PC-3 (cell line): ENCODE data around the gene OCA2. TPM values are rescaled to one million over a fixed set of nuclear protein-coding genes. Genes with fewer than 3 reads are reported as not detected.
A peak's percentile ranks its signal among the peaks of the same experiment; 100 is the strongest.

Source experiments
- ATAC-seq: fragments of 200-7000 bp; cut with Tn5 transposase; 2 replicates; pipeline ENCODE4 v1.9.1; 2020; ENCODE audit warnings: mild to moderate bottlenecking, moderate library complexity
- BruUV-seq: library from RNA; stranded (reverse); fragments of 400-500 nt; replicated peaks from 2 replicates; lab custom pipeline; 2021; lab: Mats Ljungman, UMichigan
- CTCF ChIA-PET: fragments of 300-600 bp; sonication (Branson Sonifier 250); formaldehyde crosslinking; loops from one replicate; lab custom pipeline; 2022; ENCODE audit warnings: antibody characterized with exemption; lab: Charles Lee
- POLR2A ChIA-PET: fragments of 300-600 bp; sonication (Branson Sonifier 250); formaldehyde crosslinking; loops from one replicate; lab custom pipeline; 2022; ENCODE audit warnings: antibody characterized with exemption; ENCODE audit not compliant: unreplicated experiment; lab: Charles Lee
- DNase-seq: peaks from one replicate; pipeline ENCODE4 v3.0.0-alpha.2; 2015
- H2AFZ ChIP-seq: fragments of 300-600 bp; sonication (generic); 2 replicates; pipeline ENCODE4 v1.6.0; 2016; ENCODE audit warnings: antibody characterized with exemption, low read length
- H3F3A ChIP-seq: fragments of 300-600 bp; sonication (generic); one replicate; pipeline ENCODE4 v1.6.0; 2017; ENCODE audit warnings: antibody characterized with exemption, low read length, control low read depth, mild to moderate bottlenecking; ENCODE audit not compliant: unreplicated experiment
- H3K27ac ChIP-seq: fragments of 300-600 bp; sonication (generic); 2 replicates; pipeline ENCODE4 v1.5.1; 2016; ENCODE audit warnings: mild to moderate bottlenecking, low read length
- H3K27me3 ChIP-seq: fragments of 300-600 bp; sonication (generic); 2 replicates; pipeline ENCODE4 v1.6.1; 2016; ENCODE audit warnings: low read length, mixed read lengths
- H3K36me3 ChIP-seq: fragments of 300-600 bp; sonication (generic); 2 replicates; pipeline ENCODE4 v1.6.1; 2016; ENCODE audit warnings: low read depth, mixed run types, low read length, mixed read lengths
- H3K4me1 ChIP-seq: fragments of 300-600 bp; sonication (generic); 2 replicates; pipeline ENCODE4 v1.5.1; 2016; ENCODE audit warnings: low read length; ENCODE audit not compliant: insufficient read depth
- H3K4me2 ChIP-seq: fragments of 300-600 bp; sonication (generic); 2 replicates; pipeline ENCODE4 v1.6.0; 2016; ENCODE audit warnings: low read length
- H3K4me3 ChIP-seq: fragments of 300-600 bp; sonication (generic); 2 replicates; pipeline ENCODE4 v1.5.1; 2016; ENCODE audit warnings: mild to moderate bottlenecking, low read length, mixed read lengths
- H3K79me2 ChIP-seq: fragments of 300-600 bp; sonication (generic); 2 replicates; pipeline ENCODE4 v1.6.1; 2017; ENCODE audit warnings: low read length, mixed read lengths
- H3K9ac ChIP-seq: fragments of 300-600 bp; sonication (generic); 2 replicates; pipeline ENCODE4 v1.6.0; 2016; ENCODE audit warnings: mild to moderate bottlenecking, low read length
- H3K9me2 ChIP-seq: fragments of 300-600 bp; sonication (generic); replicated peaks from 2 replicates; pipeline ENCODE4 v1.6.1; 2016; ENCODE audit warnings: mixed run types, low read length, mixed read lengths
- H3K9me3 ChIP-seq: fragments of 300-600 bp; sonication (generic); 2 replicates; pipeline ENCODE4 v1.6.1; 2016; ENCODE audit warnings: low read length, mixed read lengths
- H4K20me1 ChIP-seq: fragments of 300-600 bp; sonication (generic); 2 replicates; pipeline ENCODE4 v1.6.1; 2016; ENCODE audit warnings: low read length, mixed read lengths
- CTCF ChIP-seq: fragments of 300-600 bp; sonication (generic); conservative IDR thresholded peaks from 2 replicates; pipeline ENCODE4 v1.5.1; 2017; ENCODE audit warnings: antibody characterized with exemption, low read depth, mild to moderate bottlenecking, low read length
- EZH2 ChIP-seq: fragments of 300-600 bp; sonication (generic); IDR thresholded peaks from one replicate; pipeline ENCODE4 v1.6.1; 2017; ENCODE audit warnings: antibody characterized with exemption, mild to moderate bottlenecking, low read length; ENCODE audit not compliant: unreplicated experiment
- EZH2phosphoT487 ChIP-seq: fragments of 300-600 bp; sonication (generic); IDR thresholded peaks from 2 replicates; pipeline ENCODE4 v1.6.1; 2018; ENCODE audit warnings: mild to moderate bottlenecking, antibody characterized with exemption, low read length, borderline replicate concordance
- intact Hi-C: fragments of 100-400 bp; cut with micrococcal nuclease; formaldehyde crosslinking; loops from 2 replicates; pipeline ENCODE4 v1.9.0; 2023
- total RNA-seq: library from RNA; depleted of rRNA; stranded (reverse); fragments of >200 nt; gene quantifications from 2 replicates; pipeline ENCODE4 v1.2.3, GENCODE V29; 2014

The OCA2 gene
- total RNA-seq, 1 experiment from 2014 or later: not detected

- POLR2A ChIA-PET: no interaction called here
- Histone ChIP-seq H2AFZ (no peak overlapping the region), H3F3A (no peaks in the 10 kb centered on the region), H3K9ac (no peak overlapping the region), H3K27ac (no peak overlapping the region), H3K79me2 (no peaks in the 10 kb centered on the region), H3K9me2 (no peaks in the 10 kb centered on the region), H3K36me3 (no peaks in the 10 kb centered on the region), H3K4me3 (no peak overlapping the region), H3K4me1 (peaks cover 3% of the 10 kb centered on the region; the same call in 1 of the 2 replicates), H3K9me3 (peaks cover 4% of the 10 kb centered on the region; the same call in 1 of the 2 replicates), H3K27me3 (no peaks in the 10 kb centered on the region), H4K20me1 (no peaks in the 10 kb centered on the region), H3K4me2 (no peak overlapping the region)
- BruUV-seq: no TSS peak
- CTCF ChIA-PET: no interaction called here
- no peak for TF ChIP-seq EZH2
- TF ChIP-seq CTCF: no peak
- TF ChIP-seq EZH2phosphoT487: no peak
- ATAC-seq: no peak
- intact Hi-C loops: no loop called here
- no peak for DNase-seq
These were observed 253.4 kb downstream of the OCA2 start for GRCh38 chr15:27845535-27846369.

GRCh38 chr15:27844018-27844666, 255.0 kb downstream of the OCA2 start:
- no peak for ATAC-seq
- TF ChIP-seq CTCF (no peak), EZH2 (no peak), EZH2phosphoT487 (no peak)
- H4K20me1 ChIP-seq: no peaks in the 10 kb centered on the region
- peak; percentile 71 for DNase-seq
- no peaks in the 10 kb centered on the region for H3K9me2 ChIP-seq
- H3K4me2 ChIP-seq: peak overlapping the region; percentile 59; the same call in 1 of the 2 replicates
- no peak overlapping the region for H3K9ac ChIP-seq
- H3K4me1 ChIP-seq: peaks cover 3% of the 10 kb centered on the region; the same call in 1 of the 2 replicates
- no peak overlapping the region for H3K4me3 ChIP-seq
- CTCF ChIA-PET: no interaction called here
- BruUV-seq: no TSS peak
- no peaks in the 10 kb centered on the region for H3F3A ChIP-seq
- H3K36me3 ChIP-seq: no peaks in the 10 kb centered on the region
- H3K9me3 ChIP-seq: peaks cover 4% of the 10 kb centered on the region; the same call in 1 of the 2 replicates
- peak overlapping the region; percentile 41 for H3K27ac ChIP-seq
- 0 out of 2 replicates have a peak overlapping the region, but pooled peaks have one; percentile 45 for H2AFZ ChIP-seq
- intact Hi-C loops: no loop called here
- no peaks in the 10 kb centered on the region for H3K27me3 ChIP-seq
- POLR2A ChIA-PET: no interaction called here
- H3K79me2 ChIP-seq: no peaks in the 10 kb centered on the region
